ENCODE measurements around the gene SERPINE1. TPM values are rescaled to one million over a fixed set of nuclear protein-coding genes. Genes with fewer than 3 reads are reported as not detected.
A peak's percentile ranks its signal among the peaks of the same experiment; 100 is the strongest.

The SERPINE1 gene
- total and polyA plus RNA-seq, 2 of the 13 experiments (the other 11 are each of a cell fraction or from before 2014, with no cell fraction given) = 21.2 to 1,576 TPM

DNA sequence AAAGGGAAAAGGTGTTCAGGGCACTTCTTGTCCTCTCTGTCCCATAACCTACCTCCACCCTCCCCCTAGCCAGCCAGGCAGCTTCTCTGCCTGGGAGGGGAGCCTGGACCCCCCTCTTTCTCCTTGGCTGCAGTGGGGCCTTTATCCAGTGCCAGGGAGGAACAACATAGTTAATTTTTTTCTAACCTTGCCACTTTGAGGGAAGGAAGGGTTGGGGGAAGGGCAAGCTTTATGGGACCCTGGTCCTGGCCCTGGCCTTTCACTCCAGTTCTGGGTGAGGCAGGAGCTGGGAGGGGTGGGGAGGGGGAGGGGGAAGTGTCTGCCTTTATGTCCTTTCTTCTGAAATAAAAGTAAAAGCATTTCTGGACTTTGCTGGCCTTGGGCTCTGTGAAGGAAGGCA is 34.0 kb downstream of the SERPINE1 start:
- DNase-seq (ENCODE audit: low spot score) (no peak), ATAC-seq (no peak), FAIRE-seq (no peak)
- POLR2A ChIA-PET = interaction anchor here (0.6 kb wide), 1 partner anchor 22 kb away, joined by 3 read pairs; no protein-coding TSS in a partner anchor
- intact Hi-C loops (cut with micrococcal nuclease; ENCODE audit: unreplicated experiment) = no loop called here
- Histone ChIP-seq H3K36me3 (replicated peaks in 1 of 2; ENCODE audit: control insufficient read depth in 1 of 2, insufficient read depth in 2 of 2, low read length in 2 of 2) (peaks cover 0 to 14% of the 10 kb centered on the region in 2 experiments), H3K27ac (ENCODE audit: extremely low read length, insufficient read depth, low read length) (no peak overlapping the region), H3K9me3 (ENCODE audit: low read length) (no peaks in the 10 kb centered on the region), H3K79me2 (ENCODE audit: insufficient read depth, low read length) (no peaks in the 10 kb centered on the region), H3K4me3 (replicated peaks in 1 of 3; ENCODE audit: insufficient read depth in 1 of 3, low read depth in 2 of 3, low read length in 3 of 3) (no peak overlapping the region), H3K27me3 (ENCODE audit: control insufficient read depth in 1 of 2, insufficient read depth in 2 of 2, low read length in 2 of 2) (peaks cover 0 to 25% of the 10 kb centered on the region in 2 experiments; a peak in 4 of 5 replicates), H2AFZ (ENCODE audit: low read length) (no peak overlapping the region), H3K9ac (ENCODE audit: insufficient read depth, low read depth, low read length) (no peak overlapping the region), H3K4me2 (ENCODE audit: low read depth, low read length) (no peak overlapping the region), H4K20me1 (ENCODE audit: insufficient read depth, low read length) (peaks cover 9% of the 10 kb centered on the region; the same call in 1 of the 2 replicates), H3K4me1 (ENCODE audit: insufficient read depth, low read length) (peaks cover 36% of the 10 kb centered on the region)
- in situ Hi-C loops (cut with HindIII; ENCODE audit: extremely low pct_ligation_motif_present, low pct_unique_long_range_greater_than_20kb) = no loop called here
- CTCF ChIA-PET (ENCODE audit: low intra/inter-chr PET ratio, low total read pairs) = no interaction called here
- no TSS peak for BruUV-seq (replicated peaks)
- no peak for TF ChIP-seq NRL (CRISPR knock-in tag; IDR thresholded peaks at IDR 0.05; ENCODE audit: borderline replicate concordance)
- TF ChIP-seq ZNF772 (CRISPR knock-in tag; IDR thresholded peaks at IDR 0.05) = no peak
- TF ChIP-seq ETV5 (CRISPR knock-in tag; IDR thresholded peaks at IDR 0.05; ENCODE audit: borderline replicate concordance) = no peak
- TF ChIP-seq RNF2 (conservative IDR thresholded peaks at IDR 0.05; ENCODE audit: low read depth) = no peak
- TF ChIP-seq REXO4 (CRISPR knock-in tag; IDR thresholded peaks at IDR 0.05; ENCODE audit: borderline replicate concordance) = no peak
- no peak for TF ChIP-seq MTF2 (CRISPR knock-in tag; IDR thresholded peaks at IDR 0.05; ENCODE audit: borderline replicate concordance)
- no peak for TF ChIP-seq GFI1 (CRISPR knock-in tag; IDR thresholded peaks at IDR 0.05; ENCODE audit: borderline replicate concordance)
- TF ChIP-seq NFATC3 (CRISPR knock-in tag; IDR thresholded peaks at IDR 0.05) = no peak
- TF ChIP-seq, protein P1, sequence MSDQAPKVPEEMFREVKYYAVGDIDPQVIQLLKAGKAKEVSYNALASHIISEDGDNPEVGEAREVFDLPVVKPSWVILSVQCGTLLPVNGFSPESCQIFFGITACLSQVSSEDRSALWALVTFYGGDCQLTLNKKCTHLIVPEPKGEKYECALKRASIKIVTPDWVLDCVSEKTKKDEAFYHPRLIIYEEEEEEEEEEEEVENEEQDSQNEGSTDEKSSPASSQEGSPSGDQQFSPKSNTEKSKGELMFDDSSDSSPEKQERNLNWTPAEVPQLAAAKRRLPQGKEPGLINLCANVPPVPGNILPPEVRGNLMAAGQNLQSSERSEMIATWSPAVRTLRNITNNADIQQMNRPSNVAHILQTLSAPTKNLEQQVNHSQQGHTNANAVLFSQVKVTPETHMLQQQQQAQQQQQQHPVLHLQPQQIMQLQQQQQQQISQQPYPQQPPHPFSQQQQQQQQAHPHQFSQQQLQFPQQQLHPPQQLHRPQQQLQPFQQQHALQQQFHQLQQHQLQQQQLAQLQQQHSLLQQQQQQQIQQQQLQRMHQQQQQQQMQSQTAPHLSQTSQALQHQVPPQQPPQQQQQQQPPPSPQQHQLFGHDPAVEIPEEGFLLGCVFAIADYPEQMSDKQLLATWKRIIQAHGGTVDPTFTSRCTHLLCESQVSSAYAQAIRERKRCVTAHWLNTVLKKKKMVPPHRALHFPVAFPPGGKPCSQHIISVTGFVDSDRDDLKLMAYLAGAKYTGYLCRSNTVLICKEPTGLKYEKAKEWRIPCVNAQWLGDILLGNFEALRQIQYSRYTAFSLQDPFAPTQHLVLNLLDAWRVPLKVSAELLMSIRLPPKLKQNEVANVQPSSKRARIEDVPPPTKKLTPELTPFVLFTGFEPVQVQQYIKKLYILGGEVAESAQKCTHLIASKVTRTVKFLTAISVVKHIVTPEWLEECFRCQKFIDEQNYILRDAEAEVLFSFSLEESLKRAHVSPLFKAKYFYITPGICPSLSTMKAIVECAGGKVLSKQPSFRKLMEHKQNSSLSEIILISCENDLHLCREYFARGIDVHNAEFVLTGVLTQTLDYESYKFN (CRISPR knock-in tag; conservative IDR thresholded peaks at IDR 0.05) = 0 out of 2 replicates have a peak, but pooled peaks have one; percentile 23
- TF ChIP-seq, protein P2, sequence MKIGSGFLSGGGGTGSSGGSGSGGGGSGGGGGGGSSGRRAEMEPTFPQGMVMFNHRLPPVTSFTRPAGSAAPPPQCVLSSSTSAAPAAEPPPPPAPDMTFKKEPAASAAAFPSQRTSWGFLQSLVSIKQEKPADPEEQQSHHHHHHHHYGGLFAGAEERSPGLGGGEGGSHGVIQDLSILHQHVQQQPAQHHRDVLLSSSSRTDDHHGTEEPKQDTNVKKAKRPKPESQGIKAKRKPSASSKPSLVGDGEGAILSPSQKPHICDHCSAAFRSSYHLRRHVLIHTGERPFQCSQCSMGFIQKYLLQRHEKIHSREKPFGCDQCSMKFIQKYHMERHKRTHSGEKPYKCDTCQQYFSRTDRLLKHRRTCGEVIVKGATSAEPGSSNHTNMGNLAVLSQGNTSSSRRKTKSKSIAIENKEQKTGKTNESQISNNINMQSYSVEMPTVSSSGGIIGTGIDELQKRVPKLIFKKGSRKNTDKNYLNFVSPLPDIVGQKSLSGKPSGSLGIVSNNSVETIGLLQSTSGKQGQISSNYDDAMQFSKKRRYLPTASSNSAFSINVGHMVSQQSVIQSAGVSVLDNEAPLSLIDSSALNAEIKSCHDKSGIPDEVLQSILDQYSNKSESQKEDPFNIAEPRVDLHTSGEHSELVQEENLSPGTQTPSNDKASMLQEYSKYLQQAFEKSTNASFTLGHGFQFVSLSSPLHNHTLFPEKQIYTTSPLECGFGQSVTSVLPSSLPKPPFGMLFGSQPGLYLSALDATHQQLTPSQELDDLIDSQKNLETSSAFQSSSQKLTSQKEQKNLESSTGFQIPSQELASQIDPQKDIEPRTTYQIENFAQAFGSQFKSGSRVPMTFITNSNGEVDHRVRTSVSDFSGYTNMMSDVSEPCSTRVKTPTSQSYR (CRISPR knock-in tag; IDR thresholded peaks at IDR 0.05; ENCODE audit: borderline replicate concordance) = 0 out of 2 replicates have a peak, but pooled peaks have one; percentile 26
- no peak for TF ChIP-seq MLLT10 (CRISPR knock-in tag; IDR thresholded peaks at IDR 0.05)
- TF ChIP-seq, protein P3, sequence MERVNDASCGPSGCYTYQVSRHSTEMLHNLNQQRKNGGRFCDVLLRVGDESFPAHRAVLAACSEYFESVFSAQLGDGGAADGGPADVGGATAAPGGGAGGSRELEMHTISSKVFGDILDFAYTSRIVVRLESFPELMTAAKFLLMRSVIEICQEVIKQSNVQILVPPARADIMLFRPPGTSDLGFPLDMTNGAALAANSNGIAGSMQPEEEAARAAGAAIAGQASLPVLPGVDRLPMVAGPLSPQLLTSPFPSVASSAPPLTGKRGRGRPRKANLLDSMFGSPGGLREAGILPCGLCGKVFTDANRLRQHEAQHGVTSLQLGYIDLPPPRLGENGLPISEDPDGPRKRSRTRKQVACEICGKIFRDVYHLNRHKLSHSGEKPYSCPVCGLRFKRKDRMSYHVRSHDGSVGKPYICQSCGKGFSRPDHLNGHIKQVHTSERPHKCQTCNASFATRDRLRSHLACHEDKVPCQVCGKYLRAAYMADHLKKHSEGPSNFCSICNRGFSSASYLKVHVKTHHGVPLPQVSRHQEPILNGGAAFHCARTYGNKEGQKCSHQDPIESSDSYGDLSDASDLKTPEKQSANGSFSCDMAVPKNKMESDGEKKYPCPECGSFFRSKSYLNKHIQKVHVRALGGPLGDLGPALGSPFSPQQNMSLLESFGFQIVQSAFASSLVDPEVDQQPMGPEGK (CRISPR knock-in tag; IDR thresholded peaks at IDR 0.05) = peak; percentile 43; the same call in 1 of the 2 replicates
- no peak for TF ChIP-seq MYC (CRISPR knock-in tag; IDR thresholded peaks at IDR 0.05; ENCODE audit: borderline replicate concordance)
- no peak for TF ChIP-seq ZC3H13 (CRISPR knock-in tag; IDR thresholded peaks at IDR 0.05)
- TF ChIP-seq ZFYVE20 (CRISPR knock-in tag; IDR thresholded peaks at IDR 0.05; ENCODE audit: borderline replicate concordance, low read depth) = no peak

Data from HepG2 (cell line).